Tibial nerve (tissue), 4 donors: Measurements from ENCODE around the gene DESI1. TPM values are rescaled to one million over a fixed set of nuclear protein-coding genes. Genes with fewer than 3 reads are reported as not detected.

Source experiments
- DNase-seq, 2 donors: peaks; one replicate each; pipeline ENCODE4 v3.0.0-alpha.2; 2019; ENCODE audit warnings: low spot score in 2 of 2
- H3K27ac ChIP-seq, 4 donors: fragments of 200-600 bp; sonication (generic) in 3 of 4; one replicate each; pipeline ENCODE4 v1.5.1; 2017 to 2019; ENCODE audit warnings: mild to moderate bottlenecking in 1 of 4
- H3K27me3 ChIP-seq, 2 donors: fragments of 200-600 bp; sonication (generic) in 1 of 2; one replicate each; pipeline versions ENCODE4 v1.5.1 to v1.6.0; 2017 to 2019
- H3K36me3 ChIP-seq, 3 donors: fragments of 200-600 bp; sonication (generic); one replicate each; pipeline ENCODE4 v1.5.1; 2018 to 2019
- H3K4me1 ChIP-seq, 4 donors: fragments of 200-600 bp; sonication (generic) in 3 of 4; one replicate each; pipeline ENCODE4 v1.5.1; 2017 to 2019
- H3K4me3 ChIP-seq, 4 donors: fragments of 200-600 bp; sonication (generic) in 3 of 4; one replicate each; pipeline ENCODE4 v1.5.1; 2017 to 2019; ENCODE audit warnings: mild to moderate bottlenecking in 1 of 4, moderate library complexity in 1 of 4
- H3K9me3 ChIP-seq, 4 donors: fragments of 200-600 bp; sonication (generic) in 3 of 4; one replicate each; pipeline ENCODE4 v1.5.1; 2017 to 2019
- EP300 ChIP-seq, 2 donors: sonication (generic); formaldehyde crosslinking; IDR thresholded peaks; one replicate each; pipeline ENCODE4 v1.6.1; 2017; ENCODE audit warnings: antibody characterized with exemption in 2 of 2, mild to moderate bottlenecking in 1 of 2
- POLR2A ChIP-seq, 2 donors: fragments of 450-650 bp; IDR thresholded peaks; one replicate each; pipeline ENCODE4 v1.6.1; 2017; ENCODE audit warnings: antibody characterized with exemption in 2 of 2, mild to moderate bottlenecking in 2 of 2, moderate library complexity in 2 of 2
- WGBS, 2 donors: methylation state at CpG; one replicate each; pipeline ENCODE4 v1.1.5; 2018; 5-methylcytosine and 5-hydroxymethylcytosine counted together
- total RNA-seq, 4 donors: library from RNA; depleted of rRNA; stranded (reverse); fragments of >200 nt; gene quantifications; one replicate each; pipeline ENCODE4 v1.1.0, GENCODE V29; 2016
- TF ChIP-seq, protein P1 (sequence below), 5 experiments: fragments of 200-600 bp in 3 of 5; fragments of 450-650 bp in 2 of 5; sonication (generic) in 3 of 5; IDR thresholded peaks; one replicate each; pipeline ENCODE4 v1.5.1; 2016 to 2019; ENCODE audit warnings: antibody characterized with exemption in 5 of 5, mild to moderate bottlenecking in 3 of 5, moderate library complexity in 2 of 5

Gene DESI1
- total RNA-seq, 4 donors from 2014 or later, result 16.5 to 24.6 (median 19.2) TPM

DNA sequence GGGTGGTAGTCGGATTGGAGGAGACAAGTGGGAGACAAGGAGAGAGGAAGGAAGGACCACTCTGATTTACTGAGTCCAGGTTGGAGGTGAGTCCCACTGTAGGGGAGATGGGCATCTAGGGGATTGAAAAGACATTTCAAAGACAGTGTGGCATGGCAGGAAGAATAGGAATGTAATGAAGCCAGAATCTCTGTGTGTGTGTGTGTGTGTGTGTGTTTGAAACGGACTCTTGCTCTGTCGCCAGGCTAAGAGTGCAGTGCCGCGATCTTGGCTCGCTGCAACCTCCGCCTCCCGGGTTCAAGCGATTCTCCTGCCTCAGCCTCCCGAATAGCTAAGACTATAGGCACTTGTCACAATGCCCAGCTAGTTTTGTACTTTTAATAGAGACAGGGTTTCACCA, 64.3 kb downstream of the DESI1 start:
- DNase-seq, result no peak
- Histone ChIP-seq H3K9me3 (no peaks in the 10 kb centered on the region), H3K36me3 (no peaks in the 10 kb centered on the region), H3K27me3 (no peaks in the 10 kb centered on the region), H3K4me1 (peaks cover 0 to 42% (median 21%) of the 10 kb centered on the region in 4 donors), H3K27ac (peak overlapping the region in 3 of 4 donors; percentile 46 to 82 (median 73)), H3K4me3 (no peak overlapping the region)
- TF ChIP-seq POLR2A (IDR thresholded peaks at IDR 0.05) (no peak), EP300 (IDR thresholded peaks at IDR 0.05) (no peak)
- TF ChIP-seq, protein P1, sequence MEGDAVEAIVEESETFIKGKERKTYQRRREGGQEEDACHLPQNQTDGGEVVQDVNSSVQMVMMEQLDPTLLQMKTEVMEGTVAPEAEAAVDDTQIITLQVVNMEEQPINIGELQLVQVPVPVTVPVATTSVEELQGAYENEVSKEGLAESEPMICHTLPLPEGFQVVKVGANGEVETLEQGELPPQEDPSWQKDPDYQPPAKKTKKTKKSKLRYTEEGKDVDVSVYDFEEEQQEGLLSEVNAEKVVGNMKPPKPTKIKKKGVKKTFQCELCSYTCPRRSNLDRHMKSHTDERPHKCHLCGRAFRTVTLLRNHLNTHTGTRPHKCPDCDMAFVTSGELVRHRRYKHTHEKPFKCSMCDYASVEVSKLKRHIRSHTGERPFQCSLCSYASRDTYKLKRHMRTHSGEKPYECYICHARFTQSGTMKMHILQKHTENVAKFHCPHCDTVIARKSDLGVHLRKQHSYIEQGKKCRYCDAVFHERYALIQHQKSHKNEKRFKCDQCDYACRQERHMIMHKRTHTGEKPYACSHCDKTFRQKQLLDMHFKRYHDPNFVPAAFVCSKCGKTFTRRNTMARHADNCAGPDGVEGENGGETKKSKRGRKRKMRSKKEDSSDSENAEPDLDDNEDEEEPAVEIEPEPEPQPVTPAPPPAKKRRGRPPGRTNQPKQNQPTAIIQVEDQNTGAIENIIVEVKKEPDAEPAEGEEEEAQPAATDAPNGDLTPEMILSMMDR (IDR thresholded peaks at IDR 0.05), result no peak
- WGBS, 2 donors, result 69 to 74% methylated on average over 10 of the region's 10 CpGs

- WGBS, 2 donors, result 62 to 67% methylated on average over 7 of the region's 7 CpGs
Observed at GRCh38 chr22:41555325-41555982, 65.4 kb downstream of the DESI1 start.

GRCh38 chr22:41551877-41552582, 68.8 kb downstream of the DESI1 start:
- TF ChIP-seq, protein P1 (IDR thresholded peaks at IDR 0.05), result no peak
- TF ChIP-seq EP300 (IDR thresholded peaks at IDR 0.05) (no peak), POLR2A (IDR thresholded peaks at IDR 0.05) (no peak)
- Histone ChIP-seq H3K27ac (no peak overlapping the region), H3K4me1 (peaks cover 0 to 10% (median 8%) of the 10 kb centered on the region in 4 donors), H3K27me3 (no peaks in the 10 kb centered on the region), H3K36me3 (no peaks in the 10 kb centered on the region), H3K4me3 (no peak overlapping the region), H3K9me3 (no peaks in the 10 kb centered on the region)
- no peak for DNase-seq
- WGBS, 2 donors, result 51 to 66% methylated on average over 10 to 11 of the region's 11 CpGs

More at GRCh38 chr22:41555325-41555982, 65.4 kb downstream of the DESI1 start:
- no peak overlapping the region for H3K27ac ChIP-seq
- no peaks in the 10 kb centered on the region for H3K9me3 ChIP-seq
- no peak for DNase-seq
- no peaks in the 10 kb centered on the region for H3K36me3 ChIP-seq
- H3K27me3 ChIP-seq, result no peaks in the 10 kb centered on the region
- no peak overlapping the region for H3K4me3 ChIP-seq
- TF ChIP-seq, protein P1 (IDR thresholded peaks at IDR 0.05), result no peak
- TF ChIP-seq POLR2A (IDR thresholded peaks at IDR 0.05), result no peak
- no peak for TF ChIP-seq EP300 (IDR thresholded peaks at IDR 0.05)
- peaks cover 0 to 34% (median 17%) of the 10 kb centered on the region in 4 donors for H3K4me1 ChIP-seq

DNA sequence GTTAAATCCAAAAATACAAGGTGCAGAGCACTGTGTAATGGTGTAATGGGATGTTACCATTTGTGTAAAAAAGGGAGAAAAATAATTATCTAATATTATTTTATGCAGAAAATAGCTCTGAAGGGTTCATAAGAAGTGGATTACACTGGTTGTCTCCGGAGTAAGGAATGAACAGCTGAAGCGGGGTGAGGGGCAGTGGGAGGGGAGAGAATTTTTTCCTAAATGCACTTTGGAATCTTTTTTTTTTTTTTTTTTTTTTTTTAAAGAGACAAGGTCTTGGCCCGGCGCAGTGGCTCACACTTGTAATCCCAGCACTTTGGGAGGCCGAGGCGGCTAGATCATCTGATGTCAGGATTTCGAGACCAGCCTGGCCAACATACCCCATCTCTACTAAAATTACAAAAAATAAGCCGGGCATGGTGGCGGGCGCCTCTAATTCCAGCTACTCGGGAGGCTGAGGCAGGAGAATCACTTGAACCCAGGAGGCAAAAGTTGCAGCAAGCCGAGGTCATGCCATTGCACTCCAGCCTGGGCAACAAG, 69.8 kb downstream of the DESI1 start:
- Histone ChIP-seq H3K4me3 (no peak overlapping the region), H3K9me3 (no peaks in the 10 kb centered on the region), H3K27ac (no peak overlapping the region), H3K27me3 (no peaks in the 10 kb centered on the region), H3K36me3 (no peaks in the 10 kb centered on the region), H3K4me1 (no peaks in the 10 kb centered on the region)
- WGBS, 2 donors, result 67 to 83% methylated on average over 12 of the region's 12 CpGs
- TF ChIP-seq, protein P1 (IDR thresholded peaks at IDR 0.05), result no peak
- TF ChIP-seq POLR2A (IDR thresholded peaks at IDR 0.05) (no peak), EP300 (IDR thresholded peaks at IDR 0.05) (no peak)
- no peak for DNase-seq

- H3K4me3 ChIP-seq, result no peak overlapping the region
- no peaks in the 10 kb centered on the region for H3K36me3 ChIP-seq
- H3K27me3 ChIP-seq, result no peaks in the 10 kb centered on the region
- peaks cover 0 to 9% (median 2%) of the 10 kb centered on the region in 4 donors for H3K4me1 ChIP-seq
- TF ChIP-seq, protein P1 (IDR thresholded peaks at IDR 0.05), result no peak
- TF ChIP-seq POLR2A (IDR thresholded peaks at IDR 0.05), result no peak
- no peak for TF ChIP-seq EP300 (IDR thresholded peaks at IDR 0.05)
- H3K27ac ChIP-seq, result no peak overlapping the region
- no peak for DNase-seq
- no peaks in the 10 kb centered on the region for H3K9me3 ChIP-seq
- 88 to 96% methylated on average over 5 of the region's 5 CpGs for WGBS, 2 donors
Observed at GRCh38 chr22:41548830-41549211, 72.0 kb downstream of the DESI1 start.
